K562 (cell line): Measurements from ENCODE around the gene KMO. TPM values are rescaled to one million over a fixed set of nuclear protein-coding genes. Genes with fewer than 3 reads are reported as not detected.

ENCODE experiments used
- EP400 ChIP-seq: fragments of 450-650 bp; IDR thresholded peaks from 2 replicates; pipeline ENCODE4 v1.6.1; 2017; ENCODE audit warnings: antibody characterized with exemption, mild to moderate bottlenecking, moderate library complexity
- ETS2 ChIP-seq: IDR thresholded peaks from 2 replicates; pipeline ENCODE4 v1.6.1; 2016; ENCODE audit warnings: borderline replicate concordance, missing genetic modification characterization, mild to moderate bottlenecking, moderate library complexity, missing compliant biosample characterization; ENCODE audit not compliant: poor library complexity, severe bottlenecking
- MAZ ChIP-seq, 2 experiments: fragments of 450-650 bp in 1 of 2; sonication (generic) in 1 of 2; formaldehyde crosslinking; IDR thresholded peaks in 1 of 2; conservative IDR thresholded peaks in 1 of 2; 2 replicates each; pipeline versions ENCODE4 v1.4.0 to v1.5.0; 2020; ENCODE audit warnings: mild to moderate bottlenecking in 1 of 2, missing genetic modification reagents in 1 of 2
- MTA3 ChIP-seq: fragments of 450-650 bp; formaldehyde crosslinking; IDR thresholded peaks from 2 replicates; pipeline ENCODE4 v1.6.1; 2017; ENCODE audit warnings: mild to moderate bottlenecking, borderline replicate concordance
- PYGO2 ChIP-seq: fragments of 450-650 bp; IDR thresholded peaks from 2 replicates; pipeline ENCODE4 v1.6.1; 2016; ENCODE audit warnings: mild to moderate bottlenecking, missing genetic modification characterization, moderate library complexity, missing compliant biosample characterization
- SP2 ChIP-seq: IDR thresholded peaks from 2 replicates; pipeline ENCODE4 v1.6.1; 2011; ENCODE audit warnings: mild to moderate bottlenecking, low read depth, low read length, moderate library complexity; ENCODE audit not compliant: poor library complexity, severe bottlenecking; ENCODE audit errors: extremely low read depth
- SUPT5H ChIP-seq: fragments of 450-650 bp; IDR thresholded peaks from 2 replicates; pipeline ENCODE4 v1.6.1; 2016
- TRIM28 ChIP-seq: fragments of 450-650 bp; IDR thresholded peaks from 2 replicates; pipeline ENCODE4 v1.6.1; 2017
- ZNF175 ChIP-seq: fragments of 200-800 bp; sonication (Bioruptor generic); IDR thresholded peaks from 2 replicates; pipeline ENCODE4 v1.6.1; 2016; ENCODE audit warnings: low read depth, mild to moderate bottlenecking, missing genetic modification characterization, missing compliant biosample characterization
- ZNF316 ChIP-seq: fragments of 450-650 bp; IDR thresholded peaks from 2 replicates; pipeline ENCODE4 v1.6.1; 2016
- polyA plus RNA-seq, 8 experiments: library from polyadenylated mRNA; depleted of rRNA in 4 of 8; stranded (reverse) in 5 of 8; unstranded in 3 of 8; fragments of >200 nt; fragmentation: Nextera tagmentation in 2 of 8; fragmentation: Illumina TruSeq in 1 of 8; extraction: Ambion mirVana in 2 of 8; extraction: Trizol in 1 of 8; gene quantifications; 2 replicates each; pipeline versions ENCODE4 v1.2.1 to v1.2.3, GENCODE V29; 2011 to 2014; ENCODE audit warnings: inconsistent platforms in 1 of 8, missing spikeins in 1 of 8
- total RNA-seq, 7 experiments: library from RNA; depleted of rRNA in 6 of 7; stranded (reverse); fragments of >200 nt in 6 of 7; fragmentation: Illumina TruSeq in 2 of 7; extraction: Trizol in 2 of 7; gene quantifications; 2 replicates each; pipeline versions ENCODE4 v1.2.1 to v1.2.3, GENCODE V29; 2011 to 2021; ENCODE audit warnings: low replicate concordance in 1 of 7
- TF ChIP-seq, protein P1 (sequence below), 2 experiments: fragments of 450-650 bp; formaldehyde crosslinking in 1 of 2; IDR thresholded peaks; 2 replicates each; pipeline versions ENCODE4 v1.4.0 to v1.6.1; 2014 to 2020; ENCODE audit warnings: mild to moderate bottlenecking in 2 of 2, borderline replicate concordance in 1 of 2, low read depth in 1 of 2
- TF ChIP-seq, protein P2 (sequence below): fragments of 450-650 bp; formaldehyde crosslinking; IDR thresholded peaks from 2 replicates; pipeline ENCODE4 v1.4.0; 2022; ENCODE audit warnings: missing genetic modification characterization
- TF ChIP-seq, protein P3 (sequence below), 2 experiments: fragments of 450-650 bp; conservative IDR thresholded peaks; 2 replicates each; pipeline ENCODE4 v1.6.1; 2017; ENCODE audit warnings: mild to moderate bottlenecking in 2 of 2, moderate library complexity in 2 of 2
- TF ChIP-seq, protein P4 (sequence below): fragments of 450-650 bp; IDR thresholded peaks from 2 replicates; pipeline ENCODE4 v1.6.1; 2016; ENCODE audit warnings: borderline replicate concordance

Gene KMO
- total and polyA plus RNA-seq, 9 of the 15 experiments (the other 6 are each of a cell fraction or from before 2014, with no cell fraction given): 0.01 to 0.11 (median 0.01) TPM; not detected in 6

DNA sequence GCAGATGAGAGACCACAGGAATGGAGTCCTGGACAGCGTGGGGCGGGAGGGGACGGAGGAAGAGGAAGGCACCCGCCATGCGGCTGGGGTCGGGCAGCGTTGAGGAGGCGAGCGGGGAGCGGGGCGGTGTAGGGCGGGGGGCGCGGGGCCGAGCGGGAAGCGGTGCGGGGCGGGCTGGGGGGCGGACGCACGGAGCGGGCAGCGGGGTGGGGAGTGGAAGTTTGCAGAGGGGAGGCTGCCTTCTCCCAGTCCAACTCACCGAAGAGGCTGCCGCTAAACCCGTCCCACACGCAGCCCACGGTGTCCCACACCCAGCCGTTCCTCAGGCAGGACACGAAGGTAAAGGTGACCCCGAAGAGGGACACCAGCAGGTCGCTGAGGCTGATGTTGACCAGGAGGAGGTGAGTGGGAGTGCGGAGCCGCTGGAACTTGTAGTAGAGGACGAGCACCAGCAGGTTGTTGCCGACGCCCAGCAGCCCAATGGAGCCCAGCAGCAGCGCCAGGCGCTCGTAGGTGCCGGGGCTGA, 107.5 kb downstream of the KMO start (continued):
- TF ChIP-seq, protein P1, sequence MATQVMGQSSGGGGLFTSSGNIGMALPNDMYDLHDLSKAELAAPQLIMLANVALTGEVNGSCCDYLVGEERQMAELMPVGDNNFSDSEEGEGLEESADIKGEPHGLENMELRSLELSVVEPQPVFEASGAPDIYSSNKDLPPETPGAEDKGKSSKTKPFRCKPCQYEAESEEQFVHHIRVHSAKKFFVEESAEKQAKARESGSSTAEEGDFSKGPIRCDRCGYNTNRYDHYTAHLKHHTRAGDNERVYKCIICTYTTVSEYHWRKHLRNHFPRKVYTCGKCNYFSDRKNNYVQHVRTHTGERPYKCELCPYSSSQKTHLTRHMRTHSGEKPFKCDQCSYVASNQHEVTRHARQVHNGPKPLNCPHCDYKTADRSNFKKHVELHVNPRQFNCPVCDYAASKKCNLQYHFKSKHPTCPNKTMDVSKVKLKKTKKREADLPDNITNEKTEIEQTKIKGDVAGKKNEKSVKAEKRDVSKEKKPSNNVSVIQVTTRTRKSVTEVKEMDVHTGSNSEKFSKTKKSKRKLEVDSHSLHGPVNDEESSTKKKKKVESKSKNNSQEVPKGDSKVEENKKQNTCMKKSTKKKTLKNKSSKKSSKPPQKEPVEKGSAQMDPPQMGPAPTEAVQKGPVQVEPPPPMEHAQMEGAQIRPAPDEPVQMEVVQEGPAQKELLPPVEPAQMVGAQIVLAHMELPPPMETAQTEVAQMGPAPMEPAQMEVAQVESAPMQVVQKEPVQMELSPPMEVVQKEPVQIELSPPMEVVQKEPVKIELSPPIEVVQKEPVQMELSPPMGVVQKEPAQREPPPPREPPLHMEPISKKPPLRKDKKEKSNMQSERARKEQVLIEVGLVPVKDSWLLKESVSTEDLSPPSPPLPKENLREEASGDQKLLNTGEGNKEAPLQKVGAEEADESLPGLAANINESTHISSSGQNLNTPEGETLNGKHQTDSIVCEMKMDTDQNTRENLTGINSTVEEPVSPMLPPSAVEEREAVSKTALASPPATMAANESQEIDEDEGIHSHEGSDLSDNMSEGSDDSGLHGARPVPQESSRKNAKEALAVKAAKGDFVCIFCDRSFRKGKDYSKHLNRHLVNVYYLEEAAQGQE (IDR thresholded peaks at IDR 0.05; ENCODE audit: borderline replicate concordance): no peak
- TF ChIP-seq, protein P1 (CRISPR knock-in tag; IDR thresholded peaks at IDR 0.05; ENCODE audit: low read depth): peak; percentile 69; the same call in 1 of the 2 replicates
- TF ChIP-seq, protein P2, sequence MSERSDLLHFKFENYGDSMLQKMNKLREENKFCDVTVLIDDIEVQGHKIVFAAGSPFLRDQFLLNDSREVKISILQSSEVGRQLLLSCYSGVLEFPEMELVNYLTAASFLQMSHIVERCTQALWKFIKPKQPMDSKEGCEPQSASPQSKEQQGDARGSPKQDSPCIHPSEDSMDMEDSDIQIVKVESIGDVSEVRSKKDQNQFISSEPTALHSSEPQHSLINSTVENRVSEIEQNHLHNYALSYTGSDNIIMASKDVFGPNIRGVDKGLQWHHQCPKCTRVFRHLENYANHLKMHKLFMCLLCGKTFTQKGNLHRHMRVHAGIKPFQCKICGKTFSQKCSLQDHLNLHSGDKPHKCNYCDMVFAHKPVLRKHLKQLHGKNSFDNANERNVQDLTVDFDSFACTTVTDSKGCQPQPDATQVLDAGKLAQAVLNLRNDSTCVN: no peak
- TF ChIP-seq PYGO2 (tag) (no peak), EP400 (0 out of 2 replicates have a peak, but pooled peaks have one; percentile 9), ETS2 (tag) (peak; percentile 42), SP2 (no peak), MTA3 (peak; percentile 14; the same call in 1 of the 2 replicates), TRIM28 (peak; percentile 64; the same call in 1 of the 2 replicates), ZNF175 (CRISPR knock-in tag) (no peak), MAZ (CRISPR knock-in tag; conservative IDR thresholded peaks at IDR 0.05 in 1 of 2, IDR thresholded peaks at IDR 0.05 in 1 of 2) (peak in 1 of 2 experiments; percentile 42; a peak in 2 of 4 replicates), ZNF316 (peak; percentile 88), SUPT5H (peak; percentile 39; the same call in 1 of the 2 replicates)
- TF ChIP-seq, protein P3, sequence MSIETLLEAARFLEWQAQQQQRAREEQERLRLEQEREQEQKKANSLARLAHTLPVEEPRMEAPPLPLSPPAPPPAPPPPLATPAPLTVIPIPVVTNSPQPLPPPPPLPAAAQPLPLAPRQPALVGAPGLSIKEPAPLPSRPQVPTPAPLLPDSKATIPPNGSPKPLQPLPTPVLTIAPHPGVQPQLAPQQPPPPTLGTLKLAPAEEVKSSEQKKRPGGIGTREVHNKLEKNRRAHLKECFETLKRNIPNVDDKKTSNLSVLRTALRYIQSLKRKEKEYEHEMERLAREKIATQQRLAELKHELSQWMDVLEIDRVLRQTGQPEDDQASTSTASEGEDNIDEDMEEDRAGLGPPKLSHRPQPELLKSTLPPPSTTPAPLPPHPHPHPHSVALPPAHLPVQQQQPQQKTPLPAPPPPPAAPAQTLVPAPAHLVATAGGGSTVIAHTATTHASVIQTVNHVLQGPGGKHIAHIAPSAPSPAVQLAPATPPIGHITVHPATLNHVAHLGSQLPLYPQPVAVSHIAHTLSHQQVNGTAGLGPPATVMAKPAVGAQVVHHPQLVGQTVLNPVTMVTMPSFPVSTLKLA (conservative IDR thresholded peaks at IDR 0.05): 0 out of 4 replicates have a peak, but pooled peaks of 1 of the 2 experiments have one; percentile 2
- TF ChIP-seq, protein P4, sequence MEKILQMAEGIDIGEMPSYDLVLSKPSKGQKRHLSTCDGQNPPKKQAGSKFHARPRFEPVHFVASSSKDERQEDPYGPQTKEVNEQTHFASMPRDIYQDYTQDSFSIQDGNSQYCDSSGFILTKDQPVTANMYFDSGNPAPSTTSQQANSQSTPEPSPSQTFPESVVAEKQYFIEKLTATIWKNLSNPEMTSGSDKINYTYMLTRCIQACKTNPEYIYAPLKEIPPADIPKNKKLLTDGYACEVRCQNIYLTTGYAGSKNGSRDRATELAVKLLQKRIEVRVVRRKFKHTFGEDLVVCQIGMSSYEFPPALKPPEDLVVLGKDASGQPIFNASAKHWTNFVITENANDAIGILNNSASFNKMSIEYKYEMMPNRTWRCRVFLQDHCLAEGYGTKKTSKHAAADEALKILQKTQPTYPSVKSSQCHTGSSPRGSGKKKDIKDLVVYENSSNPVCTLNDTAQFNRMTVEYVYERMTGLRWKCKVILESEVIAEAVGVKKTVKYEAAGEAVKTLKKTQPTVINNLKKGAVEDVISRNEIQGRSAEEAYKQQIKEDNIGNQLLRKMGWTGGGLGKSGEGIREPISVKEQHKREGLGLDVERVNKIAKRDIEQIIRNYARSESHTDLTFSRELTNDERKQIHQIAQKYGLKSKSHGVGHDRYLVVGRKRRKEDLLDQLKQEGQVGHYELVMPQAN: 0 out of 2 replicates have a peak, but pooled peaks have one; percentile 28
